GM19372 (cell line): ENCODE data around the gene DENND1A.

ENCODE experiments used
- ATAC-seq: cut with Tn5 transposase; IDR thresholded peaks from one replicate; pipeline ENCODE4 v1.9.1; 2021; ENCODE audit warnings: mild to moderate bottlenecking, low read depth, moderate library complexity; ENCODE audit not compliant: unreplicated experiment

The DENND1A gene

GRCh38 chr9:123868002-123868401, 61.9 kb downstream of the DENND1A start:
- no peak for ATAC-seq

GRCh38 chr9:123867034-123867433, 62.9 kb downstream of the DENND1A start:
- no peak for ATAC-seq

GRCh38 chr9:123866497-123866896, 63.4 kb downstream of the DENND1A start:
- ATAC-seq, result no peak

GRCh38 chr9:123865226-123866000, 64.5 kb downstream of the DENND1A start:
- no peak for ATAC-seq

GRCh38 chr9:123864251-123864650, 65.7 kb downstream of the DENND1A start:
- no peak for ATAC-seq

- no peak for ATAC-seq
Observed at GRCh38 chr9:123863164-123863855, 66.6 kb downstream of the DENND1A start.

GRCh38 chr9:123861756-123862120, 68.2 kb downstream of the DENND1A start:
- no peak for ATAC-seq

- ATAC-seq, result no peak
Observed at GRCh38 chr9:123861086-123861755, 68.7 kb downstream of the DENND1A start.

- no peak for ATAC-seq
Observed at GRCh38 chr9:123860603-123861002, 69.3 kb downstream of the DENND1A start.

GRCh38 chr9:123852403-123852802, 77.5 kb downstream of the DENND1A start:
- no peak for ATAC-seq

GRCh38 chr9:123851851-123852250, 78.1 kb downstream of the DENND1A start:
- ATAC-seq, result no peak

GRCh38 chr9:123848447-123849085, 81.4 kb downstream of the DENND1A start:
- no peak for ATAC-seq

GRCh38 chr9:123846966-123847365, 83.0 kb downstream of the DENND1A start:
- no peak for ATAC-seq

- no peak for ATAC-seq
Observed at GRCh38 chr9:123843703-123844102, 86.2 kb downstream of the DENND1A start.

- ATAC-seq, result no peak
Observed at GRCh38 chr9:123835821-123836220, 94.1 kb downstream of the DENND1A start.

GRCh38 chr9:123834889-123835562, 94.9 kb downstream of the DENND1A start:
- ATAC-seq, result peak; percentile 49

- no peak for ATAC-seq
Observed at GRCh38 chr9:123834218-123834888, 95.6 kb downstream of the DENND1A start.

- ATAC-seq, result no peak
Observed at GRCh38 chr9:123832858-123833650, 96.9 kb downstream of the DENND1A start.

GRCh38 chr9:123832176-123832575, 97.8 kb downstream of the DENND1A start:
- ATAC-seq, result no peak
